Adrenal gland (tissue), 5 donors: ENCODE results near the gene SLC25A46.

ENCODE experiments used
- POLR2A ChIP-seq, 2 donors: fragments of 450-650 bp; IDR thresholded peaks; one replicate each; pipeline ENCODE4 v1.6.1; 2017; ENCODE audit warnings: antibody characterized with exemption in 2 of 2, mild to moderate bottlenecking in 2 of 2, moderate library complexity in 1 of 2
- TF ChIP-seq, protein P1 (sequence below), 6 experiments: fragments of 450-650 bp in 4 of 6; fragments of 200-600 bp in 2 of 6; sonication (generic) in 1 of 6; IDR thresholded peaks; 1 replicate in 5 of 6; 2 replicates in 1 of 6; pipeline versions ENCODE4 v1.5.1 to v1.8.0; 2016 to 2021; ENCODE audit warnings: antibody characterized with exemption in 6 of 6, mild to moderate bottlenecking in 2 of 6, moderate library complexity in 1 of 6
- donor health status: DM: no; HTN: no; CAD: no.

DNA sequence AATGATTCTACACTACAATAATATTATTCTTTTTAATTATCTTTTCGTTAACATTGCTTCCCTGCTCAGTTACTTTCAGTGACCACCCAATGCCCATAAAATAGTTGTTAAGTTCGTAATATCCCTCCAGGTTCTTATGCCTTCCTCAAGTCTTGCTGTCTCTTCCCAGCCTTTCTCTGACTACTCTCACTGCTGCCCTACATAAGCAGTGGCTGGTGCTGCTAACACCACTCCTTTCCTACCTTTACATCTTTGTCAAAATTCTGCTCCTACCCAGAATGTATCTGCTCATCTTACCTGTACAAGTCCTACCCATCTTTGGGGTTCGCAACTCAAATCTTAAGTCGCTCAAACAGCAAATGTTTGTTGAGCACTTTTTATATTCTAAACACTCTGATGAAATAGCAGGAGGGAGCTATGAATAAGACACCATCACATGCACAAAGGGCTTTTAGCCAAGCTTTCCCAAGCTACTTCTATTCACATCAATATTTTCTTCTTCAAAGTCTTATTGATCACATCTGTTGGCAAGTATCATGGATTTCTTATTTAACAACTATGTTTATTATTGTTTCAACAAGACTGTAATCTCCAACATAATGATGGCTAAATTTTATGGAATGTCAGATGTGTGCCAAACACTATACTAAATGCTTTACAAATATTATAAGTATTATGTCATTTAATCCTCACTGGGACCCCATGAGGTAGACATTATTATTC, 29.5 kb downstream of the SLC25A46 start:
- TF ChIP-seq POLR2A (IDR thresholded peaks at IDR 0.05) = no peak
- TF ChIP-seq, protein P1, sequence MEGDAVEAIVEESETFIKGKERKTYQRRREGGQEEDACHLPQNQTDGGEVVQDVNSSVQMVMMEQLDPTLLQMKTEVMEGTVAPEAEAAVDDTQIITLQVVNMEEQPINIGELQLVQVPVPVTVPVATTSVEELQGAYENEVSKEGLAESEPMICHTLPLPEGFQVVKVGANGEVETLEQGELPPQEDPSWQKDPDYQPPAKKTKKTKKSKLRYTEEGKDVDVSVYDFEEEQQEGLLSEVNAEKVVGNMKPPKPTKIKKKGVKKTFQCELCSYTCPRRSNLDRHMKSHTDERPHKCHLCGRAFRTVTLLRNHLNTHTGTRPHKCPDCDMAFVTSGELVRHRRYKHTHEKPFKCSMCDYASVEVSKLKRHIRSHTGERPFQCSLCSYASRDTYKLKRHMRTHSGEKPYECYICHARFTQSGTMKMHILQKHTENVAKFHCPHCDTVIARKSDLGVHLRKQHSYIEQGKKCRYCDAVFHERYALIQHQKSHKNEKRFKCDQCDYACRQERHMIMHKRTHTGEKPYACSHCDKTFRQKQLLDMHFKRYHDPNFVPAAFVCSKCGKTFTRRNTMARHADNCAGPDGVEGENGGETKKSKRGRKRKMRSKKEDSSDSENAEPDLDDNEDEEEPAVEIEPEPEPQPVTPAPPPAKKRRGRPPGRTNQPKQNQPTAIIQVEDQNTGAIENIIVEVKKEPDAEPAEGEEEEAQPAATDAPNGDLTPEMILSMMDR (IDR thresholded peaks at IDR 0.05) = no peak
